Stomach smooth muscle (tissue), 2 donors: Measurements from ENCODE around the gene SYMPK.

Experiments
- H3K27ac ChIP-seq: one replicate; pipeline ENCODE4 v1.7.0; 2013; ENCODE audit warnings: mild to moderate bottlenecking, low read length, inconsistent platforms
- H3K27me3 ChIP-seq, 2 donors: one replicate each; pipeline ENCODE4 v1.7.0; 2013; ENCODE audit warnings: low read length in 2 of 2; ENCODE audit not compliant: insufficient read depth in 2 of 2, control insufficient read depth in 1 of 2
- H3K36me3 ChIP-seq, 2 donors: one replicate each; pipeline ENCODE4 v1.7.0; 2013; ENCODE audit warnings: low read length in 2 of 2; ENCODE audit not compliant: control insufficient read depth in 2 of 2, insufficient read depth in 2 of 2
- H3K4me1 ChIP-seq: one replicate; pipeline ENCODE4 v1.7.0; 2013; ENCODE audit warnings: low read length; ENCODE audit not compliant: control insufficient read depth, insufficient read depth
- H3K4me3 ChIP-seq, 2 donors: one replicate each; pipeline ENCODE4 v1.7.0; 2013; ENCODE audit warnings: low read length in 2 of 2
- H3K9ac ChIP-seq, 2 donors: one replicate each; pipeline ENCODE4 v1.7.0; 2013; ENCODE audit warnings: low read length in 2 of 2, mild to moderate bottlenecking in 1 of 2
- H3K9me3 ChIP-seq, 2 donors: one replicate each; pipeline ENCODE4 v1.7.0; 2013; ENCODE audit warnings: low read length in 2 of 2; ENCODE audit not compliant: control insufficient read depth in 2 of 2
- donor health status: healthy.
- donor health status: Pancreatic carcinoma.

The SYMPK gene

GRCh38 chr19:45770192-45771101, 92.5 kb downstream of the SYMPK start:
- Histone ChIP-seq H3K36me3 (peaks cover 10 to 23% of the 10 kb centered on the region in 2 donors), H3K27ac (peak overlapping the region; percentile 89), H3K9ac (peak overlapping the region; percentile 47 to 48), H3K9me3 (no peaks in the 10 kb centered on the region), H3K4me1 (peaks cover 58% of the 10 kb centered on the region), H3K27me3 (no peaks in the 10 kb centered on the region), H3K4me3 (peak overlapping the region; percentile 73 to 75)

GRCh38 chr19:45769821-45770191, 93.1 kb downstream of the SYMPK start:
- Histone ChIP-seq H3K4me3 (peak overlapping the region; percentile 73 to 75), H3K27me3 (no peaks in the 10 kb centered on the region), H3K36me3 (peaks cover 9 to 21% of the 10 kb centered on the region in 2 donors), H3K27ac (peak overlapping the region; percentile 89), H3K9me3 (no peaks in the 10 kb centered on the region), H3K9ac (peak overlapping the region; percentile 41 to 74), H3K4me1 (peaks cover 64% of the 10 kb centered on the region)

DNA sequence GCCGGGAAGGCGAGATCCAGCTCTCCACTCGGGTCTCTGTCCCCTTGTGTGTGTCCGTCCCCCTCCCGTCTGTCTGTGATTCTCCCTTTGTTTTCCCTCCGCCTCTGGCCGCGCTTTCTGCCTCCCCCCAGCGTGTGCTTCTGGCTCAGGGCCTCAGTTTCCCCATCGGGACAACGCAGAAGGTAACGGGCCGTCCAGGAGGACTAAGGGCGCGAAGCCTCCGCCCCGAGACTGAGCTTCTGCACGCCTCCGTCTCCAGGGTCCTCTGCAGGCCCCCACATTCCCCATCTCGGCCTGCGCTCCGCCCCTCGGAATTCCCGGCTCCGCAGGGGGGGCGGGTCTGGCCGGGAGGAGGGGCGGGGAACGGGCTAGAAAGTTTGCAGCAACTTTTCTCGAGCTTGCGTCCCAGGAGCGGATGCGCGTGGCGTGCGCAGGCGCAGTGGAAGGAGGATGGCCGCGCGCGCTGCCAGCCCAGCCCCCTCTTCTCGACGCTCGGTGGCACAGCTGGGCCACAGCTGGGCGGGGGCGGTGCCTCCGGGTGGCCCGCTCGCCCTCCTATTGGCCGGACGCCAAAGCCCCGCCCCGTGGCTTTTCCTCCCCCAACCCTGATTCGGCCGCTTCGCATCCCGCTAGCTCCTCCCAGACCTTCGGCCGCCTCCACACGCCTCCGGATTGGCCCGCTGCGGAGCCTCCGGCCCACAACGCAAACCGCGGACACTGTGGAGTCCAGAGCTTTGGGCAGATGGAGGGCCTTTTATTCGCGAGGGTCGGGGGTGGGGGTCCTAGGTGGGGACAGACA, 93.8 kb downstream of the SYMPK start, which contains the start of gene SIX5:
Gene SIX5 (minus strand): TSS at position 269 of the 799 bp plus-strand sequence. CDS start 408 bp downstream, outside the sequence.
- H3K9me3 ChIP-seq: no peaks in the 10 kb centered on the region
- H3K27ac ChIP-seq: peak within 1 kb of the TSS; percentile 93
- H3K4me1 ChIP-seq: peaks cover 71% of the 10 kb centered on the region
- H3K4me3 ChIP-seq: peak within 1 kb of the TSS; percentile 83 to 91
- H3K27me3 ChIP-seq: no peaks in the 10 kb centered on the region
- H3K9ac ChIP-seq: peak within 1 kb of the TSS; percentile 84 to 87
- H3K36me3 ChIP-seq: peaks cover 7 to 17% of the 10 kb centered on the region in 2 donors

DNA sequence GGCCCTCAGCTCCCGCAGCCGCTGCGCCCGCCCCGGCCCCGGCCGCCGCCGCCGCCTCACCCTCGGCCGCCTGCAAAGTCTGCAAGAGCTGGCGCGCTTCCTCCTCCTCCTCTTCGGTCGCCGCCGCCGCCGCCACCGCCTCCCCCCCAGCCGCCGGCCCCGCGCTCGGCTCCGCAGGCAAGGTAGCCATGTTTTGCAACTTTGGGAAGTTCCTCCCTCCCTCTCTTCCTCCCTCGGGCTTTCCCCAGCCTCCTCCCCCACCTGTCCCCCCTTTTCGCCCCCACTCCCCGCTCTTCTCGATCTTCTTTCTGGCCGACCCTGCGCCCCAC, 94.3 kb downstream of the SYMPK start:
- peaks cover 75% of the 10 kb centered on the region for H3K4me1 ChIP-seq
- peak overlapping the region; percentile 79 to 87 for H3K9ac ChIP-seq
- H3K27me3 ChIP-seq: no peaks in the 10 kb centered on the region
- no peaks in the 10 kb centered on the region for H3K9me3 ChIP-seq
- H3K4me3 ChIP-seq: peak overlapping the region; percentile 83 to 91
- peaks cover 7 to 16% of the 10 kb centered on the region in 2 donors for H3K36me3 ChIP-seq
- H3K27ac ChIP-seq: peak overlapping the region; percentile 93

GRCh38 chr19:45767881-45768654, 94.9 kb downstream of the SYMPK start:
- no peaks in the 10 kb centered on the region for H3K27me3 ChIP-seq
- H3K4me3 ChIP-seq: peak overlapping the region; percentile 83 to 91
- H3K4me1 ChIP-seq: peaks cover 75% of the 10 kb centered on the region
- H3K27ac ChIP-seq: peak overlapping the region; percentile 93
- peak overlapping the region; percentile 84 to 87 for H3K9ac ChIP-seq
- H3K36me3 ChIP-seq: peaks cover 1 to 13% of the 10 kb centered on the region in 2 donors
- no peaks in the 10 kb centered on the region for H3K9me3 ChIP-seq

GRCh38 chr19:45767410-45767880, 95.5 kb downstream of the SYMPK start:
- Histone ChIP-seq H3K36me3 (peaks cover 0 to 9% of the 10 kb centered on the region in 2 donors), H3K9ac (peak overlapping the region; percentile 84 to 87), H3K9me3 (no peaks in the 10 kb centered on the region), H3K27me3 (no peaks in the 10 kb centered on the region), H3K27ac (peak overlapping the region; percentile 93), H3K4me1 (peaks cover 75% of the 10 kb centered on the region), H3K4me3 (peak overlapping the region; percentile 83 to 91)

- Histone ChIP-seq H3K4me3 (peak overlapping the region; percentile 83 to 91), H3K27ac (peak overlapping the region; percentile 93), H3K36me3 (peaks cover 0 to 5% of the 10 kb centered on the region in 2 donors), H3K27me3 (no peaks in the 10 kb centered on the region), H3K4me1 (peaks cover 70% of the 10 kb centered on the region), H3K9ac (peak overlapping the region; percentile 84 to 87), H3K9me3 (no peaks in the 10 kb centered on the region)
Observed at GRCh38 chr19:45766869-45767346, 96.0 kb downstream of the SYMPK start.

DNA sequence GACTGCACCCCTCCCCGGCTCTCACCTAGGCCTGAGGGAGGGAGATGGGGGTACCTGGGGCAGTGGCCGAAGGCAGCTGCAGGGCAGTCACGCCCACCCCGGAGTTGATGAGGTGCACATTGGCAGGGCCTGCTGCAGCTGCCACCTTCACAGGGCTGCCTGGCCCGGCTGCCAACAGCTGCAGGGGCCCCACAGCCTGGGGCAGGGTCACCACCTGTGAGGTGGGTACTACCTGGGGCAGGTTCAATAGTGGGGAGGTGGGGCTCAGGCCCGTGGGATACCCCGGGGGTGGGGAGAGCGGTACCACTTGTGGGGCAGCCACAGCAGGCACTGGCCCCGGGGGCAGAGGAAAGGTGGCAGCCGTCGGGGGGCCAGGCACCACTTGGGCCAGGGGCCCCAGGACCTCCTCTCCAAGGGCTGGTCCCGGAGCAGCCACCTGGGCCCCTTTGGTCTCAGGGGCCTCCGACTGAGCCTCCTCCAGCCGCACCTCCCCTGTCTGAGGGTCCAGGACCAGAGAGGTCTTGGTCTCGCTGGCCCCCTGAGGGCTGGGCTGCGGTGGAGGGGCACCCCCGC, 96.6 kb downstream of the SYMPK start:
- Histone ChIP-seq H3K9me3 (no peaks in the 10 kb centered on the region), H3K4me3 (peak overlapping the region; percentile 83 to 91), H3K4me1 (peaks cover 70% of the 10 kb centered on the region), H3K27ac (peak overlapping the region; percentile 93), H3K9ac (peak overlapping the region; percentile 84 to 87), H3K27me3 (no peaks in the 10 kb centered on the region), H3K36me3 (peaks cover 0 to 2% of the 10 kb centered on the region in 2 donors)

DNA sequence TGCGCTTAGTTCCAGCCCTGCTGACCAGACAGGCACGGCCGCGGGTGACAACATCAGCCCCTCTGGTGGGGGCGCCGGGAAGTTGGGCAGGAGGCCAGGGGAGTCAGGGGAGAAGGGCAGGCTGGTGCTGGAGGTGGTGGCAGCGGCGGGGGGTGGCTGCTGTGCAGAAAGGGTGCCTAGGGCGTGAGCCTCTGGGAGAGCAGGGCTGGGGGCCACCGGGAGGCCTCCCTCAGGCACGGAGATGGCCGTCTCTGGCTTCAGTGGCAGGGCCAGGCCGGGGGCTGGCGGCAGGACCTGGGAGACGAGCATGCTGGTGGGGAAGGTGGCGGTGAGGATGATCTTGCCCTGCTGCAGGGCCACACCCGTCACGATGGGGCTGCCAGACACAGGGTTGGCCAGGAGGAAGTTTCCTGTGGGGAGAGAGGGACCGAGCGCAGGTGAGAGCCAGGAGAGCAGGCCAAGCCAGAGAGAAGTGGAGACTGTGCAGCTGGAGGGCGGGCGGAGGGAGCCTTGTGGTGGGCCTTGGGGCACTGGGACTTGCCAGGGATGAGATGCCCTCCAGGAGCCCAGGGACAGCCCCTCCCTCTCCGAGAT, 97.1 kb downstream of the SYMPK start:
- H3K27ac ChIP-seq: peak overlapping the region; percentile 93
- peak overlapping the region in 1 of 2 donors; percentile 91 for H3K4me3 ChIP-seq
- H3K4me1 ChIP-seq: peaks cover 64% of the 10 kb centered on the region
- no peaks in the 10 kb centered on the region for H3K9me3 ChIP-seq
- no peaks in the 10 kb centered on the region for H3K36me3 ChIP-seq
- no peaks in the 10 kb centered on the region for H3K27me3 ChIP-seq
- H3K9ac ChIP-seq: peak overlapping the region; percentile 29 to 87
